ENCODE results near the gene ELAVL1.

The ELAVL1 gene

GRCh38 chr19:7924651-7925170, 80.7 kb downstream of the ELAVL1 start:
- FAIRE-seq (no peak), DNase-seq (ENCODE audit: insufficient read length, low spot score) (no peak)

GRCh38 chr19:7924241-7924640, 81.2 kb downstream of the ELAVL1 start:
- DNase-seq (ENCODE audit: insufficient read length, low spot score) (no peak), FAIRE-seq (no peak)
- TF ChIP-seq CTCF (IDR thresholded peaks at IDR 0.05; ENCODE audit: insufficient read depth, missing control alignments) = no peak

More at GRCh38 chr19:7924651-7925170, 80.7 kb downstream of the ELAVL1 start:
- no peak for TF ChIP-seq CTCF (IDR thresholded peaks at IDR 0.05; ENCODE audit: insufficient read depth, missing control alignments)

GRCh38 chr19:7923295-7924191, 81.9 kb downstream of the ELAVL1 start:
- DNase-seq (ENCODE audit: insufficient read length, low spot score) = no peak
- no peak for TF ChIP-seq CTCF (IDR thresholded peaks at IDR 0.05; ENCODE audit: insufficient read depth, missing control alignments)

GRCh38 chr19:7922836-7923195, 82.6 kb downstream of the ELAVL1 start:
- DNase-seq (ENCODE audit: insufficient read length, low spot score) = no peak
- no peak for TF ChIP-seq CTCF (IDR thresholded peaks at IDR 0.05; ENCODE audit: insufficient read depth, missing control alignments)
- FAIRE-seq = no peak

More at GRCh38 chr19:7923295-7924191, 81.9 kb downstream of the ELAVL1 start:
- FAIRE-seq = no peak

- DNase-seq (ENCODE audit: insufficient read length, low spot score) (no peak), FAIRE-seq (no peak)
- TF ChIP-seq CTCF (IDR thresholded peaks at IDR 0.05; ENCODE audit: insufficient read depth, missing control alignments) = no peak
These were observed 83.2 kb downstream of the ELAVL1 start for GRCh38 chr19:7921967-7922835.

- DNase-seq (ENCODE audit: insufficient read length, low spot score) (no peak), FAIRE-seq (no peak)
- TF ChIP-seq CTCF (IDR thresholded peaks at IDR 0.05; ENCODE audit: insufficient read depth, missing control alignments) = no peak
These were observed 84.0 kb downstream of the ELAVL1 start for GRCh38 chr19:7921302-7921966.
